D341Med (cell line): ENCODE data around the gene NPHP4.
A peak's percentile ranks its signal among the peaks of the same experiment; 100 is the strongest.

Experiments
- DNase-seq: peaks from one replicate; pipeline ENCODE4 v3.0.0; 2012; ENCODE audit warnings: low spot score

NPHP4 gene

GRCh38 chr1:6003568-6004411 lies 11.6 kb upstream of the NPHP4 start:
- DNase-seq, result peak; percentile 88

- peak; percentile 61 for DNase-seq
These were observed 10.7 kb upstream of the NPHP4 start for GRCh38 chr1:6002714-6003501.

- DNase-seq, result peak; percentile 71
These were observed 9.9 kb upstream of the NPHP4 start for GRCh38 chr1:6001992-6002576.

- DNase-seq, result no peak
These were observed 8.4 kb upstream of the NPHP4 start for GRCh38 chr1:6000444-6001288.

GRCh38 chr1:5999711-6000443 lies 7.7 kb upstream of the NPHP4 start:
- DNase-seq, result no peak

- DNase-seq, result no peak
These were observed 6.7 kb upstream of the NPHP4 start for GRCh38 chr1:5998906-5999301.

GRCh38 chr1:5998051-5998905 lies 6.1 kb upstream of the NPHP4 start:
- DNase-seq, result no peak

GRCh38 chr1:5997316-5997715 lies 5.1 kb upstream of the NPHP4 start:
- DNase-seq, result no peak

GRCh38 chr1:5996641-5997270 lies 4.5 kb upstream of the NPHP4 start:
- no peak for DNase-seq

- no peak for DNase-seq
These were observed 3.8 kb upstream of the NPHP4 start for GRCh38 chr1:5995871-5996630.

GRCh38 chr1:5994713-5995621 lies 2.7 kb upstream of the NPHP4 start:
- no peak for DNase-seq

- no peak for DNase-seq
These were observed 1.6 kb upstream of the NPHP4 start for GRCh38 chr1:5993556-5994491.

GRCh38 chr1:5992814-5993555 lies 760 bp upstream of the NPHP4 start:
- DNase-seq, result peak; percentile 74

- DNase-seq, result peak; percentile 81
These were observed 722 bp downstream of the NPHP4 start for GRCh38 chr1:5991381-5992025.

- DNase-seq, result no peak
These were observed 1.3 kb downstream of the NPHP4 start for GRCh38 chr1:5990913-5991312.
